H1 (cell line): ENCODE results near the gene SAFB. TPM values are rescaled to one million over a fixed set of nuclear protein-coding genes. Genes with fewer than 3 reads are reported as not detected.

Experiments
- CTCF ChIA-PET: fragments of 300-600 bp; sonication (Branson Sonifier 250); formaldehyde crosslinking; loops from one replicate; lab custom pipeline; 2021; ENCODE audit not compliant: partially characterized antibody; lab: Charles Lee
- POLR2A ChIA-PET: fragments of 300-600 bp; sonication (Branson Sonifier 250); formaldehyde crosslinking; loops from one replicate; lab custom pipeline; 2021; ENCODE audit warnings: inconsistent platforms; ENCODE audit not compliant: partially characterized antibody; lab: Charles Lee
- DNase-seq, 2 experiments: peaks; one replicate each; pipeline versions ENCODE4 v3.0.0 to v3.0.0-alpha.2; 2010 to 2022; ENCODE audit warnings: low spot score in 2 of 2, low read depth in 1 of 2, mixed read lengths in 1 of 2
- FAIRE-seq: peaks from 2 replicates; lab custom pipeline; 2011; peaks lifted over from hg19 to GRCh38; lab: Jason Lieb, UNC
- H2AFZ ChIP-seq: 2 replicates; pipeline ENCODE4 v1.8.1; 2012; ENCODE audit warnings: low read length, inconsistent platforms
- H2AK5ac ChIP-seq: 2 replicates; pipeline ENCODE4 v1.6.1; 2013; ENCODE audit warnings: low read depth, low read length
- H2BK120ac ChIP-seq: replicated peaks from 2 replicates; pipeline ENCODE3; 2013; ENCODE audit warnings: low read depth, low read length, inconsistent platforms
- H2BK12ac ChIP-seq: 2 replicates; pipeline ENCODE4 v1.6.1; 2013; ENCODE audit warnings: low read depth, low read length
- H2BK15ac ChIP-seq: 2 replicates; pipeline ENCODE4 v1.6.1; 2013; ENCODE audit warnings: low read length
- H2BK20ac ChIP-seq: 2 replicates; pipeline ENCODE4 v1.6.1; 2013; ENCODE audit warnings: low read length
- H2BK5ac ChIP-seq: 2 replicates; pipeline ENCODE4 v1.6.1; 2013; ENCODE audit warnings: low read depth, low read length
- H3K14ac ChIP-seq: 2 replicates; pipeline ENCODE4 v1.6.1; 2013; ENCODE audit warnings: inconsistent platforms; ENCODE audit not compliant: insufficient read length
- H3K18ac ChIP-seq: 2 replicates; pipeline ENCODE4 v1.6.1; 2013; ENCODE audit warnings: low read length; ENCODE audit errors: extremely low read depth
- H3K23ac ChIP-seq: 2 replicates; pipeline ENCODE4 v1.6.1; 2013; ENCODE audit warnings: inconsistent platforms; ENCODE audit not compliant: insufficient read length
- H3K23me2 ChIP-seq: 2 replicates; pipeline ENCODE4 v1.6.1; 2013; ENCODE audit warnings: low read depth, low read length
- H3K27ac ChIP-seq: 2 replicates; pipeline ENCODE4 v1.6.1; 2011; ENCODE audit warnings: low read depth, low read length, inconsistent platforms
- H3K27me3 ChIP-seq, 4 experiments: replicated peaks in 1 of 4; 1 replicate in 1 of 4; 2 replicates in 3 of 4; pipeline versions ENCODE4 v1.6.1 to v1.8.1; 2011 to 2013; ENCODE audit warnings: low read length in 3 of 4, mild to moderate bottlenecking in 3 of 4, inconsistent platforms in 2 of 4, mixed read lengths in 2 of 4, moderate library complexity in 1 of 4; ENCODE audit not compliant: control insufficient read depth in 3 of 4, insufficient read depth in 3 of 4; ENCODE audit errors: extremely low read depth in 1 of 4
- H3K36me3 ChIP-seq, 4 experiments: 2 replicates each; pipeline versions ENCODE4 v1.6.1 to v1.8.1; 2011 to 2013; ENCODE audit warnings: mild to moderate bottlenecking in 4 of 4, low read length in 3 of 4, moderate library complexity in 2 of 4, control low read depth in 1 of 4, inconsistent platforms in 1 of 4; ENCODE audit not compliant: insufficient read depth in 4 of 4, control insufficient read depth in 2 of 4
- H3K4ac ChIP-seq: replicated peaks from 2 replicates; pipeline ENCODE3; 2013; ENCODE audit warnings: low read length, low read depth, mixed read lengths, inconsistent platforms; ENCODE audit not compliant: insufficient read length
- H3K4me1 ChIP-seq, 4 experiments: replicated peaks in 1 of 4; 1 replicate in 1 of 4; 2 replicates in 3 of 4; pipeline versions ENCODE4 v1.6.1 to v1.8.1; 2011 to 2013; ENCODE audit warnings: low read length in 3 of 4, inconsistent platforms in 2 of 4, mixed read lengths in 1 of 4; ENCODE audit not compliant: insufficient read depth in 4 of 4, control insufficient read depth in 3 of 4
- H3K4me2 ChIP-seq, 2 experiments: 2 replicates each; pipeline versions ENCODE4 v1.6.1 to v1.8.1; 2011 to 2013; ENCODE audit warnings: low read depth in 2 of 2, low read length in 2 of 2, control low read depth in 1 of 2, inconsistent platforms in 1 of 2, mild to moderate bottlenecking in 1 of 2; ENCODE audit not compliant: insufficient read depth in 1 of 2
- H3K4me3 ChIP-seq, 4 experiments: fragments of 200-600, 300-600 bp in 1 of 4; sonication (generic), shearing (Covaris generic), sonication (Bioruptor Twin) in 1 of 4; 2 replicates each; pipeline versions ENCODE4 v1.5.1 to v1.8.1; 2011 to 2016; ENCODE audit warnings: low read length in 4 of 4, low read depth in 3 of 4, control low read depth in 2 of 4, inconsistent platforms in 2 of 4, mild to moderate bottlenecking in 2 of 4, mixed read lengths in 1 of 4, moderate library complexity in 1 of 4; ENCODE audit not compliant: insufficient read depth in 2 of 4; ENCODE audit errors: extremely low read depth in 1 of 4
- H3K56ac ChIP-seq: replicated peaks from 2 replicates; pipeline ENCODE3; 2013; ENCODE audit warnings: low read depth, mild to moderate bottlenecking, mixed read lengths, low read length, inconsistent platforms; ENCODE audit not compliant: insufficient read length
- H3K79me1 ChIP-seq: 2 replicates; pipeline ENCODE4 v1.6.1; 2013; ENCODE audit warnings: low read depth, low read length, control low read depth
- H3K79me2 ChIP-seq, 2 experiments: 2 replicates each; pipeline versions ENCODE4 v1.6.1 to v1.8.1; 2012 to 2013; ENCODE audit warnings: low read length in 2 of 2, mild to moderate bottlenecking in 2 of 2, inconsistent platforms in 1 of 2; ENCODE audit not compliant: insufficient read depth in 2 of 2, control insufficient read depth in 1 of 2
- H3K9ac ChIP-seq, 4 experiments: replicated peaks in 1 of 4; 1 replicate in 1 of 4; 2 replicates in 3 of 4; pipeline versions ENCODE4 v1.6.1 to v1.8.1; 2011 to 2013; ENCODE audit warnings: low read depth in 3 of 4, low read length in 3 of 4, control low read depth in 2 of 4, mild to moderate bottlenecking in 2 of 4, moderate library complexity in 2 of 4, inconsistent platforms in 1 of 4; ENCODE audit errors: extremely low read depth in 1 of 4
- H3K9me3 ChIP-seq, 2 experiments: 2 replicates each; pipeline versions ENCODE4 v1.6.1 to v1.8.1; 2012 to 2013; ENCODE audit warnings: mild to moderate bottlenecking in 2 of 2, moderate library complexity in 2 of 2, control low read depth in 1 of 2, inconsistent platforms in 1 of 2, low read depth in 1 of 2, low read length in 1 of 2, mixed read lengths in 1 of 2; ENCODE audit not compliant: insufficient read depth in 2 of 2
- H4K20me1 ChIP-seq, 2 experiments: replicated peaks in 1 of 2; 2 replicates each; pipeline versions ENCODE3 to v1.8.1; 2011 to 2013; ENCODE audit warnings: inconsistent platforms in 2 of 2, low read length in 2 of 2, mild to moderate bottlenecking in 1 of 2; ENCODE audit not compliant: insufficient read depth in 2 of 2, control insufficient read depth in 1 of 2
- H4K5ac ChIP-seq: 2 replicates; pipeline ENCODE4 v1.6.1; 2013; ENCODE audit warnings: low read length, low read depth, mixed read lengths, inconsistent platforms; ENCODE audit not compliant: insufficient read length
- H4K8ac ChIP-seq: 2 replicates; pipeline ENCODE4 v1.8.0; 2013; ENCODE audit warnings: mild to moderate bottlenecking, moderate library complexity, low read length, inconsistent platforms; ENCODE audit not compliant: insufficient read depth; ENCODE audit errors: extremely low read depth
- H4K91ac ChIP-seq: replicated peaks from 2 replicates; pipeline ENCODE3; 2013; ENCODE audit warnings: low read length, mixed read lengths, inconsistent platforms; ENCODE audit not compliant: insufficient read length
- BACH1 ChIP-seq: IDR thresholded peaks from 2 replicates; pipeline ENCODE4 v1.6.1; 2012; ENCODE audit warnings: low read length, improper control_type of control experiment
- CBX5 ChIP-seq: fragments of 300-800, 300-1000 bp; sonication (generic); IDR thresholded peaks from 2 replicates; pipeline ENCODE4 v1.7.1; 2016; ENCODE audit warnings: antibody characterized with exemption, low read length, low read depth
- CREB1 ChIP-seq: IDR thresholded peaks from 2 replicates; pipeline ENCODE4 v1.6.1; 2012; ENCODE audit warnings: inconsistent platforms
- CTBP2 ChIP-seq: IDR thresholded peaks from 2 replicates; pipeline ENCODE4 v1.7.0; 2011; ENCODE audit warnings: borderline replicate concordance, mild to moderate bottlenecking, moderate library complexity, mixed read lengths, low read length; ENCODE audit not compliant: insufficient read depth, insufficient read length
- SIX5 ChIP-seq: IDR thresholded peaks from 2 replicates; pipeline ENCODE4 v1.6.1; 2011; ENCODE audit warnings: mild to moderate bottlenecking, low read depth, low read length
- TAF7 ChIP-seq: optimal IDR thresholded peaks from 2 replicates; pipeline ENCODE3; 2011; ENCODE audit warnings: low read depth, mild to moderate bottlenecking, inconsistent platforms, low read length, moderate library complexity, borderline replicate concordance
- TEAD4 ChIP-seq: IDR thresholded peaks from 2 replicates; pipeline ENCODE4 v1.6.1; 2012; ENCODE audit warnings: low read depth, low read length, inconsistent platforms, mixed read lengths
- ZNF274 ChIP-seq: IDR thresholded peaks from 2 replicates; pipeline ENCODE4 v1.7.0; 2012; ENCODE audit warnings: low read length, borderline replicate concordance; ENCODE audit errors: extremely low read depth
- WGBS, 2 experiments: shearing (Covaris generic) in 1 of 2; methylation state at CpG; one replicate each; pipeline versions ENCODE4 v1.1.6 to v1.1.7; 2013 to 2015; ENCODE audit warnings: low lambda C conversion rate in 2 of 2, mixed read lengths in 2 of 2, inconsistent platforms in 1 of 2, low coverage in 1 of 2, missing lambda C conversion rate in 1 of 2; ENCODE audit not compliant: insufficient replicate concordance in 2 of 2, insufficient coverage in 1 of 2, insufficient read length in 1 of 2; ENCODE audit errors: extremely low coverage in 1 of 2, missing lambda C conversion rate in 1 of 2; 5-methylcytosine and 5-hydroxymethylcytosine counted together
- polyA plus RNA-seq, 7 experiments: library from polyadenylated mRNA; depleted of rRNA in 3 of 7; stranded (reverse) in 5 of 7; unstranded in 2 of 7; fragments of >200 nt in 5 of 7; fragments of 200-250 nt in 2 of 7; gene quantifications; 1 replicate in 5 of 7; 2 replicates in 1 of 7; 4 replicates in 1 of 7; pipeline versions ENCODE4 v1.2.1 to v1.2.3, GENCODE V29; 2011 to 2013; ENCODE audit warnings: missing spikeins in 2 of 7, mixed read lengths in 2 of 7
- total RNA-seq: library from RNA; stranded (reverse); fragmentation: NEBNext Ultra II Directional; extraction: Animal tissue kit (Norgen Biotek cat#: 25700); gene quantifications from 2 replicates; pipeline ENCODE4 v1.2.1, GENCODE V29; 2021
- TF ChIP-seq, protein P1 (sequence below): IDR thresholded peaks from 2 replicates; pipeline ENCODE4 v1.6.1; 2012; ENCODE audit warnings: low read length, inconsistent platforms
- TF ChIP-seq, protein P2 (sequence below): IDR thresholded peaks from 2 replicates; pipeline ENCODE4 v1.6.1; 2011; ENCODE audit warnings: low read depth, mild to moderate bottlenecking, low read length; ENCODE audit not compliant: insufficient read depth
- TF ChIP-seq, protein P3 (sequence below): IDR thresholded peaks from 2 replicates; pipeline ENCODE4 v1.6.1; 2012; ENCODE audit warnings: inconsistent platforms

SAFB gene
- total and polyA plus RNA-seq, 2 of the 8 experiments (the other 6 are each of a cell fraction or from before 2014, with no cell fraction given), result 27.0 to 110 TPM

DNA sequence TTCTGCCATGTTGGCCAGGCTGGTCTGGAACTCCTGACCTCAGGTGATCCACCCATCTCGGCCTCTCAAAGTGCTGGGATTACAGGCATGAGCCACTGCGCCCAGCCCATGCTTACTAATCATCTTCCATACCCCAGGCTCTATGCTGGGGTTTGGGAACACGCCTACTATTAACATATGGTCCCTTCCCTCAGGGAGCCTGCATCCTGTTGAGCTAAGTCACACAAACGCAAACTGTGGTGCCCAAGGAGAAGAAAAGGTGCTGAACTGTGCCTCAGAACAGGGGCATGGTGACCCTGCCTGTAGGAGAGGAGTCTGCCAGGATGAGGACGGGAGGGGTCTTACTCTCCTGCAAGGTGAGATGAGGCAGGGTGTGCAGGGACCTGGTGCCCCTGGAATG is 51.8 kb downstream of the SAFB start:
- peaks cover 0 to 3% (median 3%) of the 10 kb centered on the region in 4 experiments; a peak in 4 of 8 replicates for H3K36me3 ChIP-seq
- H3K4me1 ChIP-seq, result peaks cover 0 to 3% (median under 1%) of the 10 kb centered on the region in 4 experiments; a peak in 3 of 7 replicates
- ChIA-PET CTCF (interaction anchor here (0.8 kb wide), 1 partner anchor 13 kb away, joined by 3 read pairs; no protein-coding TSS in a partner anchor), POLR2A (interaction anchor here (1.0 to 4.1 kb wide), 3 partner anchors 12 to 52 kb away, joined by 3 to 51 read pairs (median 8); partner anchors contain the start of genes RPL36, SAFB and SAFB2)
- no peak overlapping the region for H3K4ac ChIP-seq
- no peak overlapping the region for H2AK5ac ChIP-seq
- no peak overlapping the region for H3K23ac ChIP-seq
- H3K18ac ChIP-seq, result no peak overlapping the region
- no peaks in the 10 kb centered on the region for H3K27me3 ChIP-seq
- H2BK120ac ChIP-seq, result no peak overlapping the region
- no peaks in the 10 kb centered on the region for H3K9me3 ChIP-seq
- H4K8ac ChIP-seq, result no peak overlapping the region
- H3K23me2 ChIP-seq, result peaks cover 8% of the 10 kb centered on the region; the same call in 1 of the 2 replicates
- H2AFZ ChIP-seq, result no peak overlapping the region
- WGBS, 2 experiments, result 89% methylated on average over 5 of the region's 5 CpGs; no CpG with 5 or more reads in 1 of the 2 experiments
- H4K91ac ChIP-seq, result no peak overlapping the region
- no peak overlapping the region for H3K14ac ChIP-seq
- H2BK5ac ChIP-seq, result no peak overlapping the region
- no peak overlapping the region for H2BK12ac ChIP-seq
- no peak overlapping the region for H4K5ac ChIP-seq
- H3K27ac ChIP-seq, result no peak overlapping the region
- DNase-seq, result no peak
- H3K79me2 ChIP-seq, result no peaks in the 10 kb centered on the region
- H2BK20ac ChIP-seq, result no peak overlapping the region
- no peak overlapping the region for H3K4me2 ChIP-seq
- FAIRE-seq, result no peak
- H4K20me1 ChIP-seq, result peaks cover 0 to 3% of the 10 kb centered on the region in 2 experiments
- no peak overlapping the region for H3K56ac ChIP-seq
- no peak overlapping the region for H3K4me3 ChIP-seq
- H3K9ac ChIP-seq, result no peak overlapping the region
- H3K79me1 ChIP-seq, result peaks cover 1% of the 10 kb centered on the region; the same call in 1 of the 2 replicates
- no peak overlapping the region for H2BK15ac ChIP-seq
- TF ChIP-seq ZNF274, result no peak
- TF ChIP-seq, protein P1, sequence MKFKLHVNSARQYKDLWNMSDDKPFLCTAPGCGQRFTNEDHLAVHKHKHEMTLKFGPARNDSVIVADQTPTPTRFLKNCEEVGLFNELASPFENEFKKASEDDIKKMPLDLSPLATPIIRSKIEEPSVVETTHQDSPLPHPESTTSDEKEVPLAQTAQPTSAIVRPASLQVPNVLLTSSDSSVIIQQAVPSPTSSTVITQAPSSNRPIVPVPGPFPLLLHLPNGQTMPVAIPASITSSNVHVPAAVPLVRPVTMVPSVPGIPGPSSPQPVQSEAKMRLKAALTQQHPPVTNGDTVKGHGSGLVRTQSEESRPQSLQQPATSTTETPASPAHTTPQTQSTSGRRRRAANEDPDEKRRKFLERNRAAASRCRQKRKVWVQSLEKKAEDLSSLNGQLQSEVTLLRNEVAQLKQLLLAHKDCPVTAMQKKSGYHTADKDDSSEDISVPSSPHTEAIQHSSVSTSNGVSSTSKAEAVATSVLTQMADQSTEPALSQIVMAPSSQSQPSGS, result no peak
- TF ChIP-seq CBX5, result no peak
- TF ChIP-seq TAF7, result no peak
- TF ChIP-seq, protein P2, sequence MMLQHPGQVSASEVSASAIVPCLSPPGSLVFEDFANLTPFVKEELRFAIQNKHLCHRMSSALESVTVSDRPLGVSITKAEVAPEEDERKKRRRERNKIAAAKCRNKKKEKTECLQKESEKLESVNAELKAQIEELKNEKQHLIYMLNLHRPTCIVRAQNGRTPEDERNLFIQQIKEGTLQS, result no peak
- no peak for TF ChIP-seq SIX5
- no peak for TF ChIP-seq CTBP2
- TF ChIP-seq TEAD4, result no peak
- TF ChIP-seq BACH1, result no peak
- TF ChIP-seq, protein P3, sequence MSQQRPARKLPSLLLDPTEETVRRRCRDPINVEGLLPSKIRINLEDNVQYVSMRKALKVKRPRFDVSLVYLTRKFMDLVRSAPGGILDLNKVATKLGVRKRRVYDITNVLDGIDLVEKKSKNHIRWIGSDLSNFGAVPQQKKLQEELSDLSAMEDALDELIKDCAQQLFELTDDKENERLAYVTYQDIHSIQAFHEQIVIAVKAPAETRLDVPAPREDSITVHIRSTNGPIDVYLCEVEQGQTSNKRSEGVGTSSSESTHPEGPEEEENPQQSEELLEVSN, result no peak
- no peak for TF ChIP-seq CREB1
